Stimulated activated naive CD8-positive, alpha-beta T cell treated with anti-CD3 and anti-CD28 coated beads, Interleukin-15, amount 100 ng/mL, for 72 hours (primary cell): Measurements from ENCODE around the gene PUS3.

Experiments used
- ATAC-seq: fragments of 150-1000 bp; cut with Tn5 transposase; 2 replicates; pipeline ENCODE4 v1.10.0; 2021; ENCODE audit warnings: mild to moderate bottlenecking, moderate library complexity
- DNase-seq, 2 donors: peaks; one replicate each; pipeline ENCODE4 v3.0.0; 2021 to 2022
- H3K27ac Mint-ChIP-seq, 2 donors: one replicate each; pipeline ENCODE4 v1.8.0; 2022; ENCODE audit warnings: mild to moderate bottlenecking in 2 of 2, mixed read lengths in 2 of 2, moderate library complexity in 2 of 2
- H3K27me3 Mint-ChIP-seq: one replicate; pipeline ENCODE4 v1.8.0; 2022; ENCODE audit warnings: mixed read lengths
- H3K4me1 Mint-ChIP-seq: one replicate; pipeline ENCODE4 v1.8.0; 2022; ENCODE audit warnings: mild to moderate bottlenecking, mixed read lengths
- H3K4me3 Mint-ChIP-seq, 2 donors: one replicate each; pipeline ENCODE4 v1.8.0; 2022; ENCODE audit warnings: mild to moderate bottlenecking in 2 of 2, mixed read lengths in 2 of 2, moderate library complexity in 1 of 2
- H3K9me3 Mint-ChIP-seq, 2 donors: one replicate each; pipeline ENCODE4 v1.8.0; 2022; ENCODE audit warnings: mixed read lengths in 2 of 2

Gene PUS3

DNA sequence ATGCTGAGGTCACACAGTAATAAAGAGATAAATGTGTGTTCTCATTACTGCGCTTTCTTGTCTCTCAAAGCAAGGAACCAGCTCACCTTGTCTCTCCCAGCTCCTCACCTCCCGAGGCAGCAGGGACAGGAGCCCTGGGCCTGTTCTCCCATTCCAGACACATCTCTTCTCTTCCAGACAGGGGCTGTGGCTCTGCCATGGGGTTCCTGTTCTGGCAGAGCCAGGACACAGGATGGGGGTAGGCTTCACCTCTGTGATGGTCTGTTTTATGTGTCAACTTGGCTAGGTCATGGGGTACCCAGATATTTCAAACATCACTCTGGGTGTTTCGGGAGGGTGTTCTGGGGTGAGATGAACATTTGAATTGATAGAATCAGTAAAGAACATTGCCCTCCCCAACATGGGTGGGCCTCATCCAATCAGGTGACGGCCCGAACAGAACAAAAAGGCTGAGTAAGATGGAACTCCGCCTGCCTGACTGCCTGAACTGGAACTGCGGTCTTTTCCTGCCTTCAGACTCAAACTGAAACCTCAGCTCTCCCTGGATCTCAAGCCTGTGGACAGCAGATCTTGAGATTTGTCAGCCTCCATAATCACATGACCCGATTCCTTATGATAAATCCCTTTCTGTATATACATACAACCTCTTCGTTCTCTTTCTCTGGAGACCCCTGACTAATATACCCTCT, 40.8 kb upstream of the PUS3 start:
- Mint-ChIP-seq H3K4me1 (peaks cover 10% of the 10 kb centered on the region), H3K4me3 (no peak overlapping the region), H3K27ac (no peak overlapping the region), H3K9me3 (no peaks in the 10 kb centered on the region), H3K27me3 (peaks cover 8% of the 10 kb centered on the region)
- DNase-seq, result no peak
- ATAC-seq, result no peak

DNA sequence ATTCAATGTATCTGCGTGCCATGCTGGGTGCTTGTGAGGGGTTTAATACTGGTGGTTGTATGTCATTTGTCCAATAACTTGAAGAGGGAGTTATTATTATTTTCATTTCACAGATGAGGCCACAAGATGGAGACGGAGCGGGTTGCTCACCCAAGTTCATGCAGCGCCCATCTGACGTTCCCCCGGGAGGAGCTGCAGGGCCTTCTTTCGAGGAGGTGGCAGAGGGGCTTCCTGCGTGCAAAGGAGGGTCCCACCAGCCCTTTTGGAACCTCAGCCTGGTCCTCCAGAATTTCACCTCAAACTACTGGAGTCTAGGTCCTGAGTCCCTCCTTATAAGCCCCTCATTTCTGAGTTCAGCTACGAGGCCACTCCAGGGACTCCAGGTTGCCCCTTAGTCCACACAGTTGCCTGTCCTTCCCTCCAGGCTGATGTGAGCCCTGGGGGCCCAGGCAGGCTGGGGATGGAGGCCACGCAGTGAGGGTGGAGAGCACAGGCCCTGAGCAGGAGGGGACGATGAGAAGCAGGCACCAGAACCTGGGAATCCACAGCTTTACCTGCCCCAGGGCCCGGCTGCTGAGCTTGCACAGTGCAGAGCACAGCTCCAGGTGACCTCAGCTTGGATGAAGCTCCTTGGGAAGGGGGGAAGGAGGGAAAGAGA, 39.9 kb upstream of the PUS3 start:
- no peak for DNase-seq
- Mint-ChIP-seq H3K27me3 (peaks cover 8% of the 10 kb centered on the region), H3K4me3 (no peak overlapping the region), H3K27ac (no peak overlapping the region), H3K9me3 (no peaks in the 10 kb centered on the region), H3K4me1 (peaks cover 17% of the 10 kb centered on the region)
- no peak for ATAC-seq

DNA sequence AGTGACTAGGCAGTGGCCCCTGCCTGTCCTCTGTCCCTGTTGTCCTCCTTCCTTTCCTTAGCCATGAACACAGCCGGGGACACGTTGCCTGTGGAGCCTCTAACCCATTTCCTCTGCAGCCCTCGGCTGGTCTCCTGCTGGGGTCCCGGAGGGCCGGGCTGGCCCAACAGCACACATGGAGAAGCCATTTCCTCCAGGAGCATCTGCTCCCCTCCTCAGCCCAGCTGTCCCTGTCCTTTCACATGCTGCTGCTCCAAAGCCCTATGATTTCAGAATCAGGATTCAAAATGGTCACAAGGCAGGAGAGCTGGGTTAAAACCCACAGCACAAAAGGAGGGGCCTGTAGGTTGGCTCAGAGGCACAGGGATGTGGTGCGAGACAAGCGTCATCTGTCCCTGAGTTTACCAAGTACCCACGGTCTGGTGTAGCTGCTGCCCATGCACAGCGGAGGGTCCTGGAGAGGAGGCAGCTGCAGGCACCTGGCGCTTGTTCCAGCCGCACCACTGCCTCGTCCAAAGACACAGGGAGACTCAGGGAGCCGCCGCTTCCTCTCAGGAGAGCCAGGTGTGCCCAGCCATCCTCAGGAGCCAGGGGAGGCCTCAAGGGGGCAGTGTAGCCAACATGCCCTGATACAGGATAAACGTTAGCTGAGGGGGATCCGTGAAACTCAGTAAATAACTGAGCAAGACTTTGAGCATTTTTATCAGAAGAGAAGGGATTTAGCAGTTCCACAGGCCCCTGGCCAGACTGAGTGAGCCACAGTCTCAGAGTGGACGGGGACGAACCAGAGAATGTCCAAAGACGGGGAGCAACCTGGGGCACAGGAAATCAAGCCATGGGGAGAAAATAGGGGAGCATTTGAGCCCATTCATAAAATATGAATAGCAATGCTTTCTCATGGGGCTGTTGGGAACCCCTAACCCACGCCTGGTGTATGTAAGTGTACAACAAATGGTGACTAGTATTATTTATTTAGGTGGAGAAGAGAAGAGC, 38.9 kb upstream of the PUS3 start:
- Mint-ChIP-seq H3K4me3 (peak overlapping the region in 1 of 2 donors; percentile 20), H3K27ac (peak overlapping the region; percentile 21 to 23), H3K9me3 (no peaks in the 10 kb centered on the region), H3K27me3 (peaks cover 8% of the 10 kb centered on the region), H3K4me1 (peaks cover 17% of the 10 kb centered on the region)
- DNase-seq (peak; percentile 35 to 45), ATAC-seq (peak; percentile 75)

DNA sequence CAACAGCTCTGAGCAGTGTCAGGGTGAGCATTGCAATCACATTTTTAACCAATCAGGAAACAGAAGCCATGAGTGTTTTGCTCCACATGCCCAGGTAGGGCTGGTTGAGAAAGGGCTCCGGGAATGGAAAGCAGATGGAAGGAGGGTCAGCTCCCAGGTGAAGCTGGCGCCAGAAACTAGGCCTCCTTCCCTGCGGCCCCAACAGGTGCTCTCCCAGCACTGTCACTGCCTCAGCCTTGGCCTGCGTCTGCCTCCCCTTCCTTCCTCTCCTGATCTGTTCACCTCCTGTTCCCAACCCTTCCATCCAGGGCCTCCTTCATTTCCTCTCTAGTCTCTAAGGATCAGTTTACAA, 38.2 kb upstream of the PUS3 start:
- H3K4me1 Mint-ChIP-seq, result peaks cover 17% of the 10 kb centered on the region
- H3K27ac Mint-ChIP-seq, result peak overlapping the region in 1 of 2 donors; percentile 29
- H3K27me3 Mint-ChIP-seq, result peaks cover 8% of the 10 kb centered on the region
- no peaks in the 10 kb centered on the region for H3K9me3 Mint-ChIP-seq
- no peak overlapping the region for H3K4me3 Mint-ChIP-seq
- DNase-seq, result no peak
- ATAC-seq, result no peak

DNA sequence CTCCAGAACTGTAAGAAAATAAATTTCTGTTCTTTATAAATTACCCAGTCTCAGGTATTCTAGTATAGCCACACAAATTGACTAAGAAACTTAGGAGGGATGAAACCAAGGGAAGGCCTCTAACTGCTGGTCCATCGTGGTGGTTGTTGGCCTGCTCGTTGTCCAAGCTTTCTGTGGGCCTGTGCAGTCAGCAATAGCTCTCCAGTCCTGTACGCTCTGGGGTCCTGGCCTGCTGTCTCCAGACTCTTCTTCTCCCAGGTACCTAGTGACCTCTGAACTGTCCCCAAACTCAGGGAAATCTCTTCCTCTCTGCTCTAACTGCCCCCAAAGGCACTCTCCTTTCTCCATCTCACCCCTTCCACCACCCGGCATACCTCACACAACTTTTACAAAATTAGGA, 37.1 kb upstream of the PUS3 start:
- H3K27me3 Mint-ChIP-seq, result peaks cover 8% of the 10 kb centered on the region
- no peak overlapping the region for H3K4me3 Mint-ChIP-seq
- H3K27ac Mint-ChIP-seq, result no peak overlapping the region
- peaks cover 17% of the 10 kb centered on the region for H3K4me1 Mint-ChIP-seq
- no peaks in the 10 kb centered on the region for H3K9me3 Mint-ChIP-seq
- ATAC-seq (no peak), DNase-seq (no peak)

DNA sequence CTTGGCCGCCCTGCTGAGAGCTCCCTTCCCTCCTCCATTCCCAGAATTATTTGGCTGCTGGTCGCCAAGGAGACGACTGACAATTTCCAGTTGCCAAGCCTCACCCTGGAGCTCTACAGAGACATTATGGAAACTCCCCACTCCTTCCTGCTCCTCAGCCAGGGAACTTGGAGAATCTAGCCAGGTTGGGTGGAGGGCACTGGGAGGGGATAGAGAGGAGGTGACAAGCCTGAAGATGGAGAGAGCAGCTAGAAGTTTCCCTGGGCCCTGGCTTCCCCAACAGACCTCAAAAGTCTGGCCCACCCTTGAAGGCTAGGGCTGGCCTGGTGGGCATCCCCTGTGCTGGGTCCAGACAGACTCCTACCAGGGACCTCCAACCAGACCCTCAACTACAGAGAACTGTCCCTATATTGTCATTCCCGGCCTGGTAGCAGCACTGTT, 36.1 kb upstream of the PUS3 start:
- H3K9me3 Mint-ChIP-seq, result no peaks in the 10 kb centered on the region
- H3K27ac Mint-ChIP-seq, result peak overlapping the region; percentile 74 to 86
- H3K4me1 Mint-ChIP-seq, result peaks cover 17% of the 10 kb centered on the region
- ATAC-seq (no peak), DNase-seq (no peak)
- H3K27me3 Mint-ChIP-seq, result peaks cover 1% of the 10 kb centered on the region
- no peak overlapping the region for H3K4me3 Mint-ChIP-seq

DNA sequence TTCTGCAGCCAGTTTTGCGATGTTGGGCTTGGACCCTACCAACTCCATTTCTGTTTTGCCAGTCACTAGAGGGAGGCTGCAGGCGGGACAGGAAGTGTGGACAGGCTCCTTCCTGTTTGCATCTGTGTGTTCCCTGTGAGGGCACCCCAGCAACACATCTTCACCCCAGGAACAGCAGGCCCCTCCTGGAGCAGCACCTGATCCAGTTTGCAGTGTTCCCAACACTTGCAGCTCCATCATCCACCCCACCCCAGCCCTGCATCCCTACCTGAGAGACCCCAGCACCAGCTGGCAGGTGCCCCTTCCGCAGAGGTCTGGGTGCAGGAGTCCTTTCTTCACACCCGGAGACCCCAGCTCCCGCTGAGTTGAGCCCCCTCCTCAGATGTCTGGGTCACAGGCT, 35.4 kb upstream of the PUS3 start:
- Mint-ChIP-seq H3K27ac (no peak overlapping the region), H3K9me3 (no peaks in the 10 kb centered on the region), H3K27me3 (no peaks in the 10 kb centered on the region), H3K4me1 (peaks cover 19% of the 10 kb centered on the region), H3K4me3 (no peak overlapping the region)
- no peak for ATAC-seq
- no peak for DNase-seq

DNA sequence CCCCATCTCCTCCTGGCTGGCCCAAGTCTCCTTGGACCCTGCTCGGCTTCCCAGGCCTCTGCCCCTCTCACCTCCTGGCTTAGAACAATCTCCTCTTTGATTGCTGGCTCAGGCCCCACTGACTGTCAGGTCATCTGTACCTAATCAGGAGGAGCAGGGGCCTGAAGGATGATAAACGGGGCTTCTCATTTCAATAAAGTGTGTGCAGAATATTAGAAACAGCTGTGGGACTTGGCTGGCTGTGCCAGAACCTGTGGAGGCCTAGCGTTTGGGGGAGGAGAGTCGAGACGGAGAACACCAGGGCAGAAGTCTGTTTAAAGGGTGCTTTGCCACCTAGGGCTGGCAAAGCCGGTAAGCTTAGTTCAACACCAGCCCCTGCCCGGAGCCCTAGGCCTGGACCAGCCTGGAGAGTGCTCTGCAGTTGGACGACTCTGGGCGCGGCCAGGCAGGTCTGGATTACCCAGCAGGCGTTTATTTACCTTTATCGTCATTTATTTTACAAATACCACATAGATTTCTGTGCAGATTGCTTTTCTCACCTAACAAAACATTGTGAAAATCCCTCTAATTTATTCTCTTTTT, 32.7 kb upstream of the PUS3 start:
- DNase-seq, result no peak
- no peaks in the 10 kb centered on the region for H3K27me3 Mint-ChIP-seq

DNA sequence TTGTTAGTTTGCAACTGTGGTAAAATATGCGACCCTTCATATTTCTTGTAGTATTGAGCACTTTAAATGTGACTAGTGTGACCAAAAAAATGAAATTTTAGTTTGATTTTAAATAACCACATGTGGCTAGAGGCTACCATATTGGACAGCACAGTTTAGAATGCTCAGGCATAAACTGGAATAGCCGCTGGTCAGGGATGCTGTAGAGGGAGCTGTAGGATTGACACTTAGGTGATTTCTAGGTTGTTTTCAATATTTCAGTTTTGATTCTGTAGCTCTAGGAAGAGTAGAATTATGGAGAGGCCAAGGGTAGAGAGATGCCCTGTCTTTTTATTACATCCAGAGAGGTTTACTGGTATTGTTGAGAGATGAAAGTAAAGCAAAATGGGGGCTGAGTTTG, 32.0 kb upstream of the PUS3 start:
- DNase-seq (no peak), ATAC-seq (no peak)
- Mint-ChIP-seq H3K4me1 (peaks cover 21% of the 10 kb centered on the region), H3K27me3 (no peaks in the 10 kb centered on the region), H3K4me3 (no peak overlapping the region), H3K9me3 (no peaks in the 10 kb centered on the region), H3K27ac (no peak overlapping the region)

More for the DNA sequence above, 32.7 kb upstream of the PUS3 start:
- peaks cover 21% of the 10 kb centered on the region for H3K4me1 Mint-ChIP-seq
- ATAC-seq, result no peak
- H3K4me3 Mint-ChIP-seq, result no peak overlapping the region
- no peaks in the 10 kb centered on the region for H3K9me3 Mint-ChIP-seq
- no peak overlapping the region for H3K27ac Mint-ChIP-seq

DNA sequence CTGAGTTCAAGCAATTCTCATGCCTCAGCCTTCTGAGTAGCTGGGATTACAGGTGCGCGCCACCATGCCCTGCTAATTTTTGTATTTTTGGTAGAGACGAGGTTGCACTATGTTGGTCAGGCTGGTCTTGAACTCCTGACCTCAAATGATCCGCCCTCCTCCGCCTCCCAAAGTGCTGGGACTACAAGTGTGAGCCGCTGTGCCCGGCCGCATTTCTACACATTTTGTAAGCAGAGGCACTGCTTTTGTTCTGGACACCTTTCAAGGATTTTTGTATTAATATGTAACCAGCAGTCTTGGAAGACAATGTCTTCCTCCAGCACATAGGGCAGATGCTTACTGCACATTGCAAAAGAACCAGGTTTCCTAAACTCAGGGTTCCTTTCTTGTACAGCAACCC, 31.5 kb upstream of the PUS3 start:
- Mint-ChIP-seq H3K27ac (no peak overlapping the region), H3K4me3 (no peak overlapping the region), H3K4me1 (peaks cover 21% of the 10 kb centered on the region), H3K27me3 (peaks cover 5% of the 10 kb centered on the region), H3K9me3 (no peaks in the 10 kb centered on the region)
- DNase-seq, result no peak
- no peak for ATAC-seq

DNA sequence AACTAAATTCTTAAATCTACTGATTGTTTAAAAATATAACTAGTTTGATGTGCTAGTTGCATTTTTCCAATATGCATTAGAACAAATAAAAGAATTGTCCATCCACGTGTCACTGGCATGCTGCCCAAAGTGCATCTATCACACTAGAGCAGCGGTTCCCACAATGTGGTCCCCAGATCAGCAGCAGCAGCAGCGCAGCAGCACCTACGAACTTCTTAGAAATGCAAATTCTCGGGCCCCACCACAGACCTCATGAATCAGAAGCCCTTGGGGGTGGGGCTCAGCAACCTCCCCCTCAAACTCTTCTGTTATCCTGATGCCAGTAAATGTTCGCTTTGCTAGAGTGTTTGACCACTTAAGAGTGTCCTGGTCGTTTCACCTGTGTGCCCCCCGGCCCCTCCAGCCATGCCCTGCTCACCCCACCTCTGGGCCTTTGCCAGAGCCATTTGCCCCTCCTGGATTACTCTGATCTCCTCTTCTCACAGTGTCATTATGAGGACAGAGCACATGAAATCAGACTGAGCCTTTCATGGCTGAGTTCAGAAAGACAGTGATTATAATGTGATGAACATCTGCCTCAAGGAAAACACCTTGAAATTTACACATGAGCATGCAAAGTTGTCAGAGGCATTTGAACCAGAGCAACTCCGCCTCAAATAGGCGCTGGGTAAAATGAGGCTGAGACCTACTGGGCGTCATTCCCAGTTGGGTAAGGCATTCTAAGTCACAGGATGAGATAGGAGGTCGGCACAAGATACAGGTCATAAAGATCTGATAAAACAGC, 30.2 kb upstream of the PUS3 start:
- peak; percentile 19 to 38 for DNase-seq
- no peak overlapping the region for H3K27ac Mint-ChIP-seq
- H3K27me3 Mint-ChIP-seq, result peaks cover 11% of the 10 kb centered on the region
- peak; percentile 87 for ATAC-seq
- H3K4me3 Mint-ChIP-seq, result peak overlapping the region in 1 of 2 donors; percentile 36
- peaks cover 13% of the 10 kb centered on the region for H3K4me1 Mint-ChIP-seq
- no peaks in the 10 kb centered on the region for H3K9me3 Mint-ChIP-seq

DNA sequence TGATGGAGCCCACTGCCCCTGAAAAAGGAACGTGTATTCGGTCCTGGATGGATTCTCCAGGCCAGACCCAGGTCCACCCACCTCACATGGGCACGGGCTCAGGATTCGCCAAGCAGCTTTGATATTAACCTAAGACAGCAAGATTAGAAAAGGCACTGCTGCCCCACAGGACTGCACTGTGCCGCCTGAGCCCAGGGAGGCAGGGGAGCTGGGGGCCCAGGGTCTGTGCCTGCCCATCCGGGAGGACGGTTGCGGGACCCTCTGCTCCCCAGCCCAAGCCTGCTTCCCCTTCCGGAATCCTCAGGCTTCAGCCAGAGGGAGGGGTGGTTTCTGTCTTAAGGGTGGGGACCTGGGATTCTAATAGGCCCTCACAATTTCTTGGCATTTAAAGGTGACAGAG, 29.3 kb upstream of the PUS3 start:
- H3K9me3 Mint-ChIP-seq, result no peaks in the 10 kb centered on the region
- no peak overlapping the region for H3K27ac Mint-ChIP-seq
- ATAC-seq, result no peak
- no peak overlapping the region for H3K4me3 Mint-ChIP-seq
- peaks cover 11% of the 10 kb centered on the region for H3K27me3 Mint-ChIP-seq
- DNase-seq, result no peak
- peaks cover 12% of the 10 kb centered on the region for H3K4me1 Mint-ChIP-seq

DNA sequence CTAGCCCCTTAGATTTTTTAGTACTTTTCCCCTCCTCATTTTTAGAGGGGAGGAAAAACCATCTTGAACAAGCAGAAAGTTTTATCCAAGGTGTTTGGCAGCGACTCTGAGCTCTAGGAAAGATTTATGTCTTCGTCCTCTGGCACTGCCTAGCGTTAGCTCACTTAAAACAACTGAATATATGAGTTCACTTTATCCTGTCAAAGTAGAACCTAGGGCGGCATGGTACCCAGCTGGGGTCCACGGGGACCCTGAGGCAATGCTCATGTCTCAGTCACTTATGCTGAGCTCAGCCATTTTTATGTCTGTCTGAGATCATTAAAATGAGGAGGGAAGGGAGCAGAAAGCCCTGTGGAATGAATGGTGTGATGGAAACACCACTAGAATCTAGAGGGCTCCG, 28.7 kb upstream of the PUS3 start:
- ATAC-seq, result no peak
- no peak for DNase-seq
- no peak overlapping the region for H3K4me3 Mint-ChIP-seq
- peaks cover 18% of the 10 kb centered on the region for H3K27me3 Mint-ChIP-seq
- H3K9me3 Mint-ChIP-seq, result no peaks in the 10 kb centered on the region
- H3K4me1 Mint-ChIP-seq, result peaks cover 12% of the 10 kb centered on the region
- H3K27ac Mint-ChIP-seq, result no peak overlapping the region

DNA sequence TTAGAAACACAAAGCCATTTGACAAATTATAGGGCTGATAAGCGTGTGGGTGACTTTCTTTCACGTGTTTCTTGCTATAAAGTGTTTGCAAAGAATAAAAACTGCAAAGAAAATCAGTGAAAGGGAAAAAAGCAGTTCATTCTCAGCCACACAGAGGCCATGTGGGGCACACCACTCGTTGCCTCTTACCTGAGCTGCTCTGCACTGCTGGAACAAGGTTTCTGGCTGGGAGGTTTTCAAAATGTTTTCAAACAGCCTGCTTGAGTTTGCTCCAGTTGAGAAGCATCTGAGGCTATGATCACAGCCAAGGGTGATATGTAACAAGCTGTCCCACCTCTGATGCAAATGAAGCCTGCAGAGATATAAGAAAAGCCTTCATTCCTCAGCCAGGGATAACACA, 28.1 kb upstream of the PUS3 start:
- H3K27ac Mint-ChIP-seq, result no peak overlapping the region
- no peak for DNase-seq
- peaks cover 21% of the 10 kb centered on the region for H3K27me3 Mint-ChIP-seq
- no peak overlapping the region for H3K4me3 Mint-ChIP-seq
- ATAC-seq, result no peak
- no peaks in the 10 kb centered on the region for H3K9me3 Mint-ChIP-seq
- peaks cover 12% of the 10 kb centered on the region for H3K4me1 Mint-ChIP-seq

DNA sequence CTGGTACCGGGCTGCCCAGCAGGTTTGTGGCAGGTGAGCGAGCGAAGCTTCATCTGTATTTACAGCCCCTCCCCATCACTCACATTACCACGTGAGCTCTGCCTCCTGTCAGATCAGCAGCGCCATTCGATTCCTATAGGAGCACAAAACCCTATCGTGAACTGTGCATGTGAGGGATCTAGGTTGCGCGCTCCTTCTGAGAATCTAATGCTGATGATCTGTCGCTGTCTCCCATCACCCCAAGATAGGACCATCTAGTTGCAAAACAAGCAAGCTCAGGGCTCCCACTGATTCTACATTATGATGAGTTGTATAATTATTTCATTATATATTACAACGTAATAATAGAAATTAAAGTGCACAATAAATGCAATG, 27.1 kb upstream of the PUS3 start:
- Mint-ChIP-seq H3K4me1 (peaks cover 12% of the 10 kb centered on the region), H3K27ac (no peak overlapping the region), H3K4me3 (no peak overlapping the region), H3K27me3 (peaks cover 21% of the 10 kb centered on the region), H3K9me3 (no peaks in the 10 kb centered on the region)
- ATAC-seq (no peak), DNase-seq (no peak)
